HepG2 (cell line): ENCODE results near the gene RMI1. TPM values are rescaled to one million over a fixed set of nuclear protein-coding genes. Genes with fewer than 3 reads are reported as not detected.
A peak's percentile ranks its signal among the peaks of the same experiment; 100 is the strongest.

Source experiments
- ATM ChIP-seq: fragments of 450-650 bp; IDR thresholded peaks from 2 replicates; pipeline ENCODE4 v1.7.1; 2017; ENCODE audit warnings: mild to moderate bottlenecking, borderline replicate concordance
- BRCA1 ChIP-seq: sonication (generic); formaldehyde crosslinking; IDR thresholded peaks from 2 replicates; pipeline ENCODE4 v1.4.0; 2020; ENCODE audit warnings: missing genetic modification reagents
- BRF2 ChIP-seq: sonication (generic); formaldehyde crosslinking; IDR thresholded peaks from 2 replicates; pipeline ENCODE4 v1.8.1; 2022; ENCODE audit warnings: mild to moderate bottlenecking, missing genetic modification reagents
- CBX1 ChIP-seq: IDR thresholded peaks from one replicate; pipeline ENCODE4 v1.6.1; 2016; ENCODE audit warnings: antibody characterized with exemption, low read depth
- EEA1 ChIP-seq: sonication (generic); formaldehyde crosslinking; IDR thresholded peaks from 2 replicates; pipeline ENCODE4 v1.5.1; 2020; ENCODE audit warnings: mild to moderate bottlenecking, missing genetic modification reagents, borderline replicate concordance
- GPN1 ChIP-seq: sonication (generic); formaldehyde crosslinking; IDR thresholded peaks from 2 replicates; pipeline ENCODE4 v1.5.1; 2020; ENCODE audit warnings: missing genetic modification reagents, borderline replicate concordance
- HES4 ChIP-seq: sonication (generic); formaldehyde crosslinking; IDR thresholded peaks from 2 replicates; pipeline ENCODE4 v1.9.0; 2021; ENCODE audit warnings: mild to moderate bottlenecking, missing genetic modification reagents, borderline replicate concordance
- HOXA5 ChIP-seq: sonication (generic); formaldehyde crosslinking; IDR thresholded peaks from 2 replicates; pipeline ENCODE4 v1.4.0; 2020; ENCODE audit warnings: missing genetic modification reagents
- KDM5A ChIP-seq: fragments of 200-600 bp; sonication (generic); IDR thresholded peaks from 2 replicates; pipeline ENCODE4 v1.7.0; 2018; ENCODE audit warnings: antibody characterized with exemption, mild to moderate bottlenecking, low read length, borderline replicate concordance
- MTF2 ChIP-seq: sonication (generic); formaldehyde crosslinking; IDR thresholded peaks from 2 replicates; pipeline ENCODE4 v1.5.0; 2020; ENCODE audit warnings: missing genetic modification reagents, borderline replicate concordance
- POGZ ChIP-seq: sonication (generic); formaldehyde crosslinking; IDR thresholded peaks from 2 replicates; pipeline ENCODE4 v1.4.0; 2020; ENCODE audit warnings: mild to moderate bottlenecking, missing genetic modification reagents
- ZBTB20 ChIP-seq: sonication (generic); formaldehyde crosslinking; IDR thresholded peaks from 2 replicates; pipeline ENCODE4 v1.8.1; 2023; ENCODE audit warnings: missing genetic modification reagents, low read depth, mild to moderate bottlenecking, borderline replicate concordance
- ZFY ChIP-seq: sonication (generic); formaldehyde crosslinking; IDR thresholded peaks from 2 replicates; pipeline ENCODE4 v1.4.0; 2020; ENCODE audit warnings: missing genetic modification reagents
- ZNF484 ChIP-seq: sonication (generic); formaldehyde crosslinking; IDR thresholded peaks from 2 replicates; pipeline ENCODE4 v1.5.1; 2020; ENCODE audit warnings: mild to moderate bottlenecking, low read depth, missing genetic modification reagents, borderline replicate concordance
- ZNF772 ChIP-seq: sonication (generic); formaldehyde crosslinking; IDR thresholded peaks from 2 replicates; pipeline ENCODE4 v1.5.0; 2020; ENCODE audit warnings: mild to moderate bottlenecking, missing genetic modification reagents
- ZNF878 ChIP-seq: sonication (generic); formaldehyde crosslinking; IDR thresholded peaks from 2 replicates; pipeline ENCODE4 v1.8.1; 2023; ENCODE audit warnings: mild to moderate bottlenecking, missing genetic modification reagents, moderate library complexity
- ZNF879 ChIP-seq: sonication (generic); formaldehyde crosslinking; IDR thresholded peaks from 2 replicates; pipeline ENCODE4 v1.8.1; 2023; ENCODE audit warnings: missing genetic modification reagents
- ZSCAN5A ChIP-seq: sonication (generic); formaldehyde crosslinking; IDR thresholded peaks from 2 replicates; pipeline ENCODE4 v1.8.0; 2022; ENCODE audit warnings: mild to moderate bottlenecking, missing genetic modification reagents, borderline replicate concordance
- polyA plus RNA-seq, 8 experiments: library from polyadenylated mRNA; depleted of rRNA in 3 of 8; stranded (reverse) in 7 of 8; unstranded in 1 of 8; fragments of >200 nt; fragmentation: Illumina TruSeq in 4 of 8; extraction: Trizol in 4 of 8; gene quantifications; 2 replicates each; pipeline versions ENCODE4 v1.2.1 to v1.2.3, GENCODE V29; 2011 to 2016; ENCODE audit warnings: low read depth in 4 of 8, missing spikeins in 1 of 8, mixed read lengths in 1 of 8; ENCODE audit not compliant: insufficient read depth in 1 of 8
- total RNA-seq, 5 experiments: library from RNA; depleted of rRNA; stranded (reverse); fragments of >200 nt; fragmentation: Illumina TruSeq; extraction: Trizol; gene quantifications; 2 replicates each; pipeline ENCODE4 v1.2.3, GENCODE V29; 2016; ENCODE audit warnings: low read depth in 1 of 5
- TF ChIP-seq, protein P1 (sequence below): sonication (generic); formaldehyde crosslinking; IDR thresholded peaks from 2 replicates; pipeline ENCODE4 v1.5.0; 2020; ENCODE audit warnings: missing genetic modification reagents, mild to moderate bottlenecking, borderline replicate concordance
- TF ChIP-seq, protein P2 (sequence below): sonication (generic); formaldehyde crosslinking; IDR thresholded peaks from 2 replicates; pipeline ENCODE4 v1.4.0; 2020; ENCODE audit warnings: missing genetic modification reagents

Gene RMI1
- total and polyA plus RNA-seq, 2 of the 13 experiments (the other 11 are each of a cell fraction or from before 2014, with no cell fraction given), result 0.54 to 3.7 TPM

- no peak for TF ChIP-seq ZNF879 (CRISPR knock-in tag)
- TF ChIP-seq ATM, result no peak
- peak; percentile 89 for TF ChIP-seq HOXA5 (CRISPR knock-in tag)
- peak; percentile 61 for TF ChIP-seq CBX1
- TF ChIP-seq ZNF484 (CRISPR knock-in tag), result no peak
- TF ChIP-seq MTF2 (CRISPR knock-in tag), result 0 out of 2 replicates have a peak, but pooled peaks have one; percentile 65
- no peak for TF ChIP-seq GPN1
- TF ChIP-seq, protein P1, sequence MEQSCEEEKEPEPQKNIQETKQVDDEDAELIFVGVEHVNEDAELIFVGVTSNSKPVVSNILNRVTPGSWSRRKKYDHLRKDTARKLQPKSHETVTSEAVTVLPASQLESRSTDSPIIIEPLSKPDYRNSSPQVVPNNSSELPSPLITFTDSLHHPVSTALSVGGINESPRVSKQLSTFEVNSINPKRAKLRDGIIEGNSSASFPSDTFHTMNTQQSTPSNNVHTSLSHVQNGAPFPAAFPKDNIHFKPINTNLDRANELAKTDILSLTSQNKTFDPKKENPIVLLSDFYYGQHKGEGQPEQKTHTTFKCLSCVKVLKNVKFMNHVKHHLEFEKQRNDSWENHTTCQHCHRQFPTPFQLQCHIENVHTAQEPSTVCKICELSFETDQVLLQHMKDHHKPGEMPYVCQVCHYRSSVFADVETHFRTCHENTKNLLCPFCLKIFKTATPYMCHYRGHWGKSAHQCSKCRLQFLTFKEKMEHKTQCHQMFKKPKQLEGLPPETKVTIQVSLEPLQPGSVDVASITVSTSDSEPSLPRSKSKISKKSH (CRISPR knock-in tag), result peak; percentile 18; the same call in 1 of the 2 replicates
- no peak for TF ChIP-seq ZSCAN5A (CRISPR knock-in tag)
- TF ChIP-seq POGZ (CRISPR knock-in tag), result peak; percentile 48
- TF ChIP-seq ZNF878 (CRISPR knock-in tag), result peak; percentile 91; the same call in 1 of the 2 replicates
- peak; percentile 56; the same call in 1 of the 2 replicates for TF ChIP-seq ZNF772 (CRISPR knock-in tag)
- 0 out of 2 replicates have a peak, but pooled peaks have one; percentile 29 for TF ChIP-seq ZBTB20 (CRISPR knock-in tag)
- TF ChIP-seq ZFY (CRISPR knock-in tag), result peak; percentile 93
- TF ChIP-seq BRCA1 (CRISPR knock-in tag), result 0 out of 2 replicates have a peak, but pooled peaks have one; percentile 58
- TF ChIP-seq BRF2 (CRISPR knock-in tag), result peak; percentile 70; the same call in 1 of the 2 replicates
- peak; percentile 21; the same call in 1 of the 2 replicates for TF ChIP-seq EEA1
- 0 out of 2 replicates have a peak, but pooled peaks have one; percentile 33 for TF ChIP-seq HES4
- TF ChIP-seq KDM5A, result peak; percentile 55; the same call in 1 of the 2 replicates
- TF ChIP-seq, protein P2, sequence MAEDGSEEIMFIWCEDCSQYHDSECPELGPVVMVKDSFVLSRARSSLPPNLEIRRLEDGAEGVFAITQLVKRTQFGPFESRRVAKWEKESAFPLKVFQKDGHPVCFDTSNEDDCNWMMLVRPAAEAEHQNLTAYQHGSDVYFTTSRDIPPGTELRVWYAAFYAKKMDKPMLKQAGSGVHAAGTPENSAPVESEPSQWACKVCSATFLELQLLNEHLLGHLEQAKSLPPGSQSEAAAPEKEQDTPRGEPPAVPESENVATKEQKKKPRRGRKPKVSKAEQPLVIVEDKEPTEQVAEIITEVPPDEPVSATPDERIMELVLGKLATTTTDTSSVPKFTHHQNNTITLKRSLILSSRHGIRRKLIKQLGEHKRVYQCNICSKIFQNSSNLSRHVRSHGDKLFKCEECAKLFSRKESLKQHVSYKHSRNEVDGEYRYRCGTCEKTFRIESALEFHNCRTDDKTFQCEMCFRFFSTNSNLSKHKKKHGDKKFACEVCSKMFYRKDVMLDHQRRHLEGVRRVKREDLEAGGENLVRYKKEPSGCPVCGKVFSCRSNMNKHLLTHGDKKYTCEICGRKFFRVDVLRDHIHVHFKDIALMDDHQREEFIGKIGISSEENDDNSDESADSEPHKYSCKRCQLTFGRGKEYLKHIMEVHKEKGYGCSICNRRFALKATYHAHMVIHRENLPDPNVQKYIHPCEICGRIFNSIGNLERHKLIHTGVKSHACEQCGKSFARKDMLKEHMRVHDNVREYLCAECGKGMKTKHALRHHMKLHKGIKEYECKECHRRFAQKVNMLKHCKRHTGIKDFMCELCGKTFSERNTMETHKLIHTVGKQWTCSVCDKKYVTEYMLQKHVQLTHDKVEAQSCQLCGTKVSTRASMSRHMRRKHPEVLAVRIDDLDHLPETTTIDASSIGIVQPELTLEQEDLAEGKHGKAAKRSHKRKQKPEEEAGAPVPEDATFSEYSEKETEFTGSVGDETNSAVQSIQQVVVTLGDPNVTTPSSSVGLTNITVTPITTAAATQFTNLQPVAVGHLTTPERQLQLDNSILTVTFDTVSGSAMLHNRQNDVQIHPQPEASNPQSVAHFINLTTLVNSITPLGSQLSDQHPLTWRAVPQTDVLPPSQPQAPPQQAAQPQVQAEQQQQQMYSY, result no peak
These were observed 24.0 kb upstream of the RMI1 start (continued) for GRCh38 chr9:83956436-83957247.
